ENCODE results near the gene TENM4.

TENM4 gene

DNA sequence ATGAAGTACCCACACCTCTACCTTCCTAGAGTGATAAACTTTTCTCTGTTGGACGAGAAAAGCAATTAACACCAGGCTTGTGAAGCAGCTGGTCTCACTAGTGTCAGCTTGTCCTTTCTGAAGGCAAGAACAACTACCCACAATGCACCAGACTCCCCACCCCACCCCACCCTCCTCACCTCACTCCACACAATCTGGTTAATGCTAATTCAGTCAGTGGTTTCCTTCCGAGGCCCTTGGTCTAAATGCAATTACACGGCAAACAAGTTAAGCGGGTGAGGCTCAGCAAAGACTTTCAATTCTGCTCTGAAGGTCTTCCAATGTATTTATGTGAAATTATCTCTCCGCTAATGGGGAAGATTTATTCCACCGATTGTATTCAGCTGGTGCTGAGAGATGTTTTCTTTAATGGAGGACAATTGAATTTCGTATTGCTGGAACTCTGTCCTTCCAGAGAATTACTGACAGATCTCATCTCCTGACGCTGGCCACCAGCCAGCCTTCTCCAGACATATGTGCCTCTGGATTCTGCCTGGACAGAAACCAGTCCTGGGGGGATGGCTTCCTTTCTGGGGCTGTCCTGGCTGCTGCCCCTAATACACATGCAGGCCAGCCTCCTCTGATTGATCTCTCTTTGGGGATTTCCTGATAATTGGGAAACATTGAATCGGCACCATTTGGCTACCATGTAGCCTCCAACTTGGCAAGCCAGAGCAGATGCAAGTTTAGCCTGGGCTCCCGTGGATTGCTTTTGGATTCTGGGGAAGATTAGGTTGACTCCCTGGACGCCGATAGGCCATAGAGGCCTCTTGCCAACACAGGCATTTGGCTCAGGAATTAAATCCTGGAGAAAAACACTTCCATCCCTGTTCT, 700.4 kb downstream of the TENM4 start:
- CTCF ChIA-PET, result interaction anchor here (1.2 kb wide), 1 partner anchor 25 kb away, joined by 3 read pairs; no protein-coding TSS in a partner anchor
- DNase-seq (ENCODE audit: extremely low spot score), result no peak
- POLR2A ChIA-PET, result no interaction called here
- no peak for TF ChIP-seq CTCF (IDR thresholded peaks at IDR 0.05; ENCODE audit: control extremely low read depth, extremely low read depth, low read depth, missing control alignments)

DNA sequence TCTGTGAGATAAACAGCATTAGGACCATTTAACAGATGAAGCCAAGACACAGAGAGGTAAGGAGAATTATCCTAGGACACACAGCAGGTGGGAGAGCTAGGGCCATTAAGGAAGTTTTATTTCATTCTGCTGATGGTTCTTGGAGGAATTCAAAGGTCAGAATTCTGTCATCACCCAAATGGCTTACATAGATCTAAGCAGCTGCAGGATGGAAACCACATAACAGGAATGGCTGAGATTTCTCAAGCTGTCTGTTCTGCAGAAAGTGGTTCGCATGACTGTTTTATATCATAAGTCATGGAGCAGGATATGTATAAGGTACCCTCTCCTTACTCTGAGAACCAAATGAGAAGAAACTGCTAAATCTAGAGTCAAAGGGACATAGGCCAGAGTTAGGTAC, 702.9 kb downstream of the TENM4 start:
- no peak for DNase-seq (ENCODE audit: extremely low spot score)
- CTCF ChIA-PET, result interaction anchor here (0.9 to 4.5 kb wide), 2 partner anchors 15 to 22 kb away, joined by 3 to 22 read pairs; no protein-coding TSS in a partner anchor
- POLR2A ChIA-PET, result no interaction called here
- no peak for TF ChIP-seq CTCF (IDR thresholded peaks at IDR 0.05; ENCODE audit: control extremely low read depth, extremely low read depth, low read depth, missing control alignments)

DNA sequence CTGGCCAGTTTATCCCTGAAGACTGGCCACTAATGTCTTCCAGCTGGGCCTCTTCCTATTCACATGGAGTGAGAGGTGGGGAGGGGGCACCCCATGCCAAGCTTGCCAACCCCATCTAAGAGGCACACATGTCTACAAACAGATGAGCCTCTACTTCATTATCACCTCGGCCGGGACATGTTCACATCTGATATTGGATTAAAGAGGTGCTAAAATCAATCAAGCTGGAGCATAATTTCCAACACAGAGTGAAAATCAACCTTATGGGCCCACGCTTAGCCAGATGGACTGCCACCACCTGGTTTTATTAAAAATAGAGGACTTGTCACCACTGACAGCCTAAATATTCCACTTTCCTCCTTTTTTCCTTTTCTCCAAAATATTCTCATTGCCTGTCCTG, 703.5 kb downstream of the TENM4 start:
- TF ChIP-seq CTCF (IDR thresholded peaks at IDR 0.05; ENCODE audit: control extremely low read depth, extremely low read depth, low read depth, missing control alignments), result no peak
- POLR2A ChIA-PET, result no interaction called here
- no peak for DNase-seq (ENCODE audit: extremely low spot score)
- CTCF ChIA-PET, result interaction anchor here (0.9 to 4.5 kb wide), 2 partner anchors 14 to 21 kb away, joined by 3 to 22 read pairs; no protein-coding TSS in a partner anchor

DNA sequence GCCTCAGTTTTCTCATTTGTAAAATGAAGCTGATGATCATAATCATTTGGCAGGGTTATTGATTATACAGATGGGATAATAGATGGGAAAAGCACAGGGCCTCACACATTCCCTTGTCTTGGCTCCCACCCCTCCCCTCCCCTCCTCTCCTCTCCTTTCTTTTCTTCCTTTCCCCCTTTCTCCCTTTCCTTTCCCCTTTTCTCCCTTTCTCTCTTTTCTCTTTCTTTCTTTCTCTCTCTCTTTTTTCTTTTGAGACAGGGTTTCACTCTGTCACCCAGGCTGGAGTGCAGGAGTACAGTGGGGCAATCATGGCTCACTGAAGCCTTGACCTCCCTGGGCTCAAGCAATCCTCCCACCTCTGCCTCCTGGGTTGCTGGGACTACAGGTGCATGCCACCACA, 705.1 kb downstream of the TENM4 start:
- ChIA-PET CTCF (interaction anchor here (1.4 to 4.5 kb wide), 4 partner anchors 11 to 90 kb away, joined by 4 to 22 read pairs (median 4); no protein-coding TSS in a partner anchor), POLR2A (no interaction called here)
- TF ChIP-seq CTCF (IDR thresholded peaks at IDR 0.05; ENCODE audit: control extremely low read depth, extremely low read depth, low read depth, missing control alignments), result no peak
- no peak for DNase-seq (ENCODE audit: extremely low spot score)

GRCh38 chr11:78733031-78733430, 707.8 kb downstream of the TENM4 start:
- CTCF ChIA-PET, result interaction anchor here (1.6 to 4.0 kb wide), 2 partner anchors 10 to 17 kb away, joined by 5 to 24 read pairs; no protein-coding TSS in a partner anchor
- DNase-seq (ENCODE audit: extremely low spot score), result no peak
- POLR2A ChIA-PET, result no interaction called here
- no peak for TF ChIP-seq CTCF (IDR thresholded peaks at IDR 0.05; ENCODE audit: control extremely low read depth, extremely low read depth, low read depth, missing control alignments)

- no peak for TF ChIP-seq CTCF (IDR thresholded peaks at IDR 0.05; ENCODE audit: control extremely low read depth, extremely low read depth, low read depth, missing control alignments)
- no peak for DNase-seq (ENCODE audit: extremely low spot score)
- ChIA-PET CTCF (interaction anchor here (0.7 to 4.0 kb wide), 3 partner anchors 10 to 80 kb away, joined by 3 to 24 read pairs (median 5); no protein-coding TSS in a partner anchor), POLR2A (no interaction called here)
Observed at GRCh38 chr11:78732246-78732645, 708.6 kb downstream of the TENM4 start.
